ENCODE data around the gene SLC39A6. TPM values are rescaled to one million over a fixed set of nuclear protein-coding genes. Genes with fewer than 3 reads are reported as not detected.

SLC39A6 gene, protein sequence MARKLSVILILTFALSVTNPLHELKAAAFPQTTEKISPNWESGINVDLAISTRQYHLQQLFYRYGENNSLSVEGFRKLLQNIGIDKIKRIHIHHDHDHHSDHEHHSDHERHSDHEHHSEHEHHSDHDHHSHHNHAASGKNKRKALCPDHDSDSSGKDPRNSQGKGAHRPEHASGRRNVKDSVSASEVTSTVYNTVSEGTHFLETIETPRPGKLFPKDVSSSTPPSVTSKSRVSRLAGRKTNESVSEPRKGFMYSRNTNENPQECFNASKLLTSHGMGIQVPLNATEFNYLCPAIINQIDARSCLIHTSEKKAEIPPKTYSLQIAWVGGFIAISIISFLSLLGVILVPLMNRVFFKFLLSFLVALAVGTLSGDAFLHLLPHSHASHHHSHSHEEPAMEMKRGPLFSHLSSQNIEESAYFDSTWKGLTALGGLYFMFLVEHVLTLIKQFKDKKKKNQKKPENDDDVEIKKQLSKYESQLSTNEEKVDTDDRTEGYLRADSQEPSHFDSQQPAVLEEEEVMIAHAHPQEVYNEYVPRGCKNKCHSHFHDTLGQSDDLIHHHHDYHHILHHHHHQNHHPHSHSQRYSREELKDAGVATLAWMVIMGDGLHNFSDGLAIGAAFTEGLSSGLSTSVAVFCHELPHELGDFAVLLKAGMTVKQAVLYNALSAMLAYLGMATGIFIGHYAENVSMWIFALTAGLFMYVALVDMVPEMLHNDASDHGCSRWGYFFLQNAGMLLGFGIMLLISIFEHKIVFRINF
- 72.4 and 75.3 TPM in 2 replicates for polyA plus RNA-seq

DNA sequence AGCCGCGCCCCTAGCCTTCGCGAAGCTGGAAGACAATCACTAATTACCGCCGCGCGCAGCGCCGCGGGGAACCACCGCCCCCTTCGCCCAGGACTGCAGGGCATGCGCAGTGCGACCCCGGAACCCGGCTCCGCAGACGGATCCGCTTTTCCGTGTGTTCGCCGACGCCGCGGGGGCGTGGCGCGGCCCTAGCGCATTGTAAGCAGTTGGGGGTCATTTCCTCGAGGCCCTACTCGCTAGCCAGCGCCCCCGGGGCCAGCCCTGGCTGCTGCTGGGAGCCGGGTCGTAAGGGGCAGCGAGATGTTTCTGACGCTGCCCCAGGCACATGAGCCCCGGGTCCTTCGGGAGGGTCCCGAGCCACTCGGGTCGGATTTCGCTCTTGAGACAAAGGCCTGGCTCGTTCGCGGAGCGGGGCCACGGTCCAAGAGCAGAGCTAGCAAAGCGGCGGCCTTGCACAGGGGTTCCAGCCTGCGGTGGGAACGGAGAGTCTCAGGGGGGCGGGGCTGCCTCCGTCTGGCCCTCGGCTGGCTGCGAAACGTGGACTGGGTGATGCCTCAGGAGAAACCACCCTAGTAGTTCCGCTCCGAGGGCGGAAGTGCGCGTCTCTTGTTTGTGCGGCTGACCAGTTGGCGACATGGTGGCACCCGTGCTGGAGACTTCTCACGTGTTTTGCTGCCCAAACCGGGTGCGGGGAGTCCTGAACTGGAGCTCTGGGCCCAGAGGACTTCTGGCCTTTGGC, at the start of gene SLC39A6, which contains the start of gene ELP2:
SLC39A6 (minus strand) TSS at position 41 of the 739 bp plus-strand sequence. CDS start 2,333 bp downstream, outside the sequence.
ELP2 (plus strand) TSS at position 600 of the 739 bp plus-strand sequence; CDS start at position 635, 35 bp downstream.

DNA sequence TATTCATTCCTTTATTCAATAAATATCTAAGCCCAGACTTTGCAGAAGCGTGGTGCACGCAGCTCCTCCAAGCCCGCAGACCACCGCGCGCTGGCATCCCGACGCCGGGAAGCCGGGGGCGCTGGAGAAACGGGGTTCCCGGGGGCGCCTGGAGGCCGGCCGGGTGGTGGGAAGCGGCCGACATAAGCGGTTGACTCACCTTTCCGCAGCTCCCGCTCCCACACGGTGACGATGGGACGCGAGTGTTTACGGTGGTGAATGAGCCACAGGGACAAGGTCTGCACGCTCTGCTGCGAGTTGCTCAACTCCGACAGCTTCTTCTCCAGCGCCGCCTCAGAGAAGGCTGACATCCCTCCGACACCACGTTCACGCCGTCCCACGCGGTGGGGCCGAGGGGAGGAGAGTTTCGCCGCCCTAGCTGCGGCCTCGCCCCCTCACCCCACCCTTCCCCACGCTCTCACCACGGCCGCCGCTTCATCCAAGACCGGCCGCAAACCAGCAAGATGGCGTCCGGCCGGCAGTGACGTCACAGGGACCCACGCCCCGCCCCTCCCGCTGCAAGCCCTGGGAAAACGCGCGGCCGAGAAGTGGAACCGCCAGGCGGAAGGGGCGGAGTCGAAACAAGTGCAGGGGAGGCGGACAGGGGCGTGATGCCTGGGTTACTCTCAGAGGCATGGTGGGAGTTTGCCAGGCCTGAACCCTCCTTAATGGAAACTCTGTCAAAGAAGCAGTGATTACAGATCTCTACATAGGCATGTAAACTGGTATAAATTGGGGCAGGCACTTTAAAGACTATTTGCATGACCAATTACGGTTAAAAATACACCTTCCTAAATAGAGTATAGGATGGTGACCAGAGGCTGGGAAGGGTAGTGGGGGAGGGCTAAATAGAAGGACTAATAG, 61.8 kb downstream of the SLC39A6 start, which contains the start of gene RPRD1A:
RPRD1A (minus strand) TSS at position 505 of the 903 bp plus-strand sequence; CDS start at position 350, 155 bp downstream.

Other genes with a start within 250 kb of the SLC39A6 start
- 58.4 and 72.6 TPM in 2 replicates for gene RPRD1A, start 61.8 kb downstream of the SLC39A6 start, polyA plus RNA-seq
- 72.5 and 84.5 TPM in 2 replicates for gene ELP2, start 559 bp upstream of the SLC39A6 start, polyA plus RNA-seq
- not detected in 2 replicates for gene MOCOS, start 58.2 kb upstream of the SLC39A6 start, polyA plus RNA-seq
- gene FHOD3, start 168.4 kb upstream of the SLC39A6 start, polyA plus RNA-seq: 17.2 and 25.6 TPM in 2 replicates